Glutamatergic neuron (in vitro differentiated cells): ENCODE data around the gene EVI5. TPM values are rescaled to one million over a fixed set of nuclear protein-coding genes. Genes with fewer than 3 reads are reported as not detected.

Experiments
- DNase-seq: peaks from one replicate; pipeline ENCODE4 v3.0.0; 2022
- H3K27ac Mint-ChIP-seq: one replicate; pipeline ENCODE4 v1.8.0; 2020; ENCODE audit warnings: mild to moderate bottlenecking, mixed read lengths, inconsistent platforms; ENCODE audit not compliant: unreplicated experiment
- H3K27me3 Mint-ChIP-seq: one replicate; pipeline ENCODE4 v1.8.0; 2020; ENCODE audit warnings: mild to moderate bottlenecking, moderate library complexity, mixed read lengths, inconsistent platforms; ENCODE audit not compliant: unreplicated experiment
- H3K36me3 Mint-ChIP-seq: one replicate; pipeline ENCODE4 v1.8.0; 2020; ENCODE audit warnings: mild to moderate bottlenecking, mixed read lengths, inconsistent platforms; ENCODE audit not compliant: unreplicated experiment
- H3K4me1 Mint-ChIP-seq: one replicate; pipeline ENCODE4 v1.8.0; 2020; ENCODE audit warnings: mild to moderate bottlenecking, low read depth, mixed read lengths, inconsistent platforms; ENCODE audit not compliant: unreplicated experiment
- H3K4me3 Mint-ChIP-seq: one replicate; pipeline ENCODE4 v1.8.0; 2020; ENCODE audit warnings: mild to moderate bottlenecking, mixed read lengths, inconsistent platforms; ENCODE audit not compliant: unreplicated experiment
- H3K9me3 Mint-ChIP-seq: one replicate; pipeline ENCODE4 v1.8.0; 2020; ENCODE audit warnings: mild to moderate bottlenecking, moderate library complexity, mixed read lengths, inconsistent platforms; ENCODE audit not compliant: unreplicated experiment
- total RNA-seq: library from RNA; stranded (reverse); fragmentation: NEBNext Ultra II Directional; extraction: Animal tissue kit (Norgen Biotek cat#: 25700); gene quantifications from one replicate; pipeline ENCODE4 v1.2.1, GENCODE V29; 2021; ENCODE audit not compliant: unreplicated experiment
- TF ChIP-seq, protein P1 (sequence below): fragments of 200-600 bp; sonication (generic); IDR thresholded peaks from one replicate; pipeline ENCODE4 v1.5.0; 2021; ENCODE audit not compliant: partially characterized antibody, unreplicated experiment

The EVI5 gene
- total RNA-seq, 1 donor from 2014 or later, result 19.5 TPM

DNA sequence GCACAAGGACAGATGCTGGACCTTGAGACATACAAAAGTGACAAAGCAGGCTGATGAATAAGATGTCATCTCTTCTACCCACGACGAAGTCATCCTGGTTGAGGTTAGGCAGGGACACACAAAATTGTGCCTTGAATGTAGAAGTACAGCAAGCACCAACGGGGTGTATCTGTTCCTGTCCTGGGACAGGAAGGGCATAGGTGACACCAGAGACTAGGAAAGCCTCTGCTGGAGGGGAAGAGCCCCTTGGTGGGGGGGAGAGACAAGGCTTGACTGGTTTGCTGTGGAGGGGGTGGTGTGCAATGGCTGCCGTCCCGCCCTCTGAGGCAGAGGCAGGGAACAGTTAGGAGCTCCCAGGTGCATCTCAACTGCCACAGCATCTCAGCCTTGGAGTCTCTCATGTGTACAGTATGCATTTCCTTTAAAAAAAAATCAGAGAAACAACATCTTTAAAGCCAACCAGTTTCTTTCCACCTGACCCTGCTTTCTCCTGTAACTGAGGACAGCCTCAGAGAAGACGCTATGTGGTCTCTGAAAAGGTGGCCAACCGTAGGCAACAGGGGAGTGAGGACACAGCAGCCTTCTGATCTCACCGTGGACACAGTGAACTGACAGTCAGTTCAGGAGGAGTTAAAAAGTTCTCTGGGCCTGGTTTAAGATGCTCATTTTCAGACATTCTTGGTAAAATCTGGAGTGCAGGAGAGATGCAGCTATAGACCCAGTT, 280.5 kb downstream of the EVI5 start:
- Mint-ChIP-seq H3K4me1 (no peaks in the 10 kb centered on the region), H3K36me3 (no peaks in the 10 kb centered on the region), H3K27ac (no peak overlapping the region), H3K4me3 (no peak overlapping the region), H3K27me3 (no peaks in the 10 kb centered on the region), H3K9me3 (no peaks in the 10 kb centered on the region)
- TF ChIP-seq, protein P1, sequence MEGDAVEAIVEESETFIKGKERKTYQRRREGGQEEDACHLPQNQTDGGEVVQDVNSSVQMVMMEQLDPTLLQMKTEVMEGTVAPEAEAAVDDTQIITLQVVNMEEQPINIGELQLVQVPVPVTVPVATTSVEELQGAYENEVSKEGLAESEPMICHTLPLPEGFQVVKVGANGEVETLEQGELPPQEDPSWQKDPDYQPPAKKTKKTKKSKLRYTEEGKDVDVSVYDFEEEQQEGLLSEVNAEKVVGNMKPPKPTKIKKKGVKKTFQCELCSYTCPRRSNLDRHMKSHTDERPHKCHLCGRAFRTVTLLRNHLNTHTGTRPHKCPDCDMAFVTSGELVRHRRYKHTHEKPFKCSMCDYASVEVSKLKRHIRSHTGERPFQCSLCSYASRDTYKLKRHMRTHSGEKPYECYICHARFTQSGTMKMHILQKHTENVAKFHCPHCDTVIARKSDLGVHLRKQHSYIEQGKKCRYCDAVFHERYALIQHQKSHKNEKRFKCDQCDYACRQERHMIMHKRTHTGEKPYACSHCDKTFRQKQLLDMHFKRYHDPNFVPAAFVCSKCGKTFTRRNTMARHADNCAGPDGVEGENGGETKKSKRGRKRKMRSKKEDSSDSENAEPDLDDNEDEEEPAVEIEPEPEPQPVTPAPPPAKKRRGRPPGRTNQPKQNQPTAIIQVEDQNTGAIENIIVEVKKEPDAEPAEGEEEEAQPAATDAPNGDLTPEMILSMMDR, result no peak
- no peak for DNase-seq

DNA sequence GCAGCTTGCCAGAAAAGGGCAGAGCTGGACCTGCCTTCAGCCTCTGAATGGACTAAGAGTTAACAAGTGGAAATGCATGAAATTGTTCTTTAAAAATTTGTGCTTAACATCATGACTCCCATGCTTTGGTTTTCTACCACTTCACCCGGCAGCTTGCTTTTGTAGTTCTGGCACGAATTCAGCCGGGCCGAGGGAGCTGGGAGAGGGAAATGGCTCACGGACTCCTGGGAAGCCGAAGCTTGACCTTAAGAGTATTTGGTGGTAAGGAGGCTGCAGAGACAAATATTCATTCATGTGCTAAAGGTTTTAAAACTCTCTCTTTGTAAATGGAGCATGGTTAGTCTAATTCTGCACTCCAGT, 281.0 kb downstream of the EVI5 start:
- H3K27me3 Mint-ChIP-seq, result no peaks in the 10 kb centered on the region
- no peak overlapping the region for H3K27ac Mint-ChIP-seq

DNA sequence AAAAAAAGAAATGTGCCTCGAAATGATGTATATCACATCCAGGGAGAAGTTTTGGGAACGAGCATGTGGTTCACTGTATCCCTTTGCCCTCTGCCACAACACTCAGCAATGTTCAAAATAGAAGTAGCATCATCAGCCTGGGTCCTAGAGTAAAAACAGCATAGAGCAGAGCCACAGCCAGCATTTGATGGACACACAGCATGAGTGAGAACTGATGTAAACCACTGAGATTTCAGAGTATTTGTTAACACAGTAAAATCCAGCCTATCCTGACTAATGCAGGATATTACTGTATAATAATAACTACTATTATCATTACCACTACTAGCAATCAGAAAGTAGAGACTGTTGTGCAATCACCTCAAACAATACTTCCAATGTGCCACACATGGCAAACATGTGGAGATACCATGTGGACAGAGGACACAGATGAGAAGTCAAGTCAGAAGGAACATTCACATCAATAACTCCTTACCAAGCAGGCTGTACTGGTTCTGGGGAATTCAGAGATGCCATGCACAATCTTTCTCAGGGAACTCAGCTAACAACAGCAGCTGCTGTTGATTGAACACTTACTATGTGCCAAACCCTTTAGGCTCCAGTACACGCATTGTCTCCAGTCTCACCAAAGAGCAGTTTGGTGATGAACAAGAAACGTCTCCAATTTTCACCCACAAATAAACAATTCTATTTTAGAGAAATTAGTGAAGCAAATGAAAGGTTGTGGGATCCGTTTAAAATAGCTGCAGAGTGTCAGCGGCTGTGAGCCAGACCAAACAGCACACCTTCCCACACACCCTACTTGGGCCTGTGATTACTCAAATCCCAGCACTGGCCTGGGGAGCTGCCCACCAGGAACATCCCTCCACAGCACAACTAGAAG, 281.6 kb downstream of the EVI5 start:
- no peak for DNase-seq
- Mint-ChIP-seq H3K27me3 (no peaks in the 10 kb centered on the region), H3K27ac (no peak overlapping the region), H3K9me3 (no peaks in the 10 kb centered on the region), H3K36me3 (no peaks in the 10 kb centered on the region), H3K4me3 (no peak overlapping the region), H3K4me1 (no peaks in the 10 kb centered on the region)
- TF ChIP-seq, protein P1, result no peak

More for the DNA sequence above, 281.0 kb downstream of the EVI5 start:
- no peak for DNase-seq
- H3K4me3 Mint-ChIP-seq, result no peak overlapping the region
- TF ChIP-seq, protein P1, result no peak
- H3K9me3 Mint-ChIP-seq, result no peaks in the 10 kb centered on the region
- no peaks in the 10 kb centered on the region for H3K4me1 Mint-ChIP-seq
- H3K36me3 Mint-ChIP-seq, result no peaks in the 10 kb centered on the region

DNA sequence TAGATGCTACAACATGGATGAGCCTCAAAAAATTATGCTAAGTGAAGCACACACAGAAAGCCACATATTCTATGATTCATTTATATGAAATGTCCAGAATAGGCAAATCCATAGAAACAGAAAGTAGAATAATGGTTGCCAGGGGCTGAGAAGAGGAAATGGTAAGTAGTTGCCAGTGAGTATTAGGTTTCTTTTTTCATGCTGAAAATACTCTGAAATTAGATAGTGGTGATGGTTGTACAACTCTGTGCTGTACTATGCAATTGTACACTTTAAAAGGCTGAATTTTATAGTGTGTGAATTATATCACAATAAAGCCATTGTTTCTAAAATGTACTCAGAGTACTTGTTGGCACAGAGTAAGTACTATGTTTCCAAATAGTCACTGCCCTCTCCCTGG, 282.7 kb downstream of the EVI5 start:
- no peaks in the 10 kb centered on the region for H3K4me1 Mint-ChIP-seq
- TF ChIP-seq, protein P1, result no peak
- no peaks in the 10 kb centered on the region for H3K27me3 Mint-ChIP-seq
- no peak for DNase-seq
- H3K36me3 Mint-ChIP-seq, result no peaks in the 10 kb centered on the region
- H3K9me3 Mint-ChIP-seq, result no peaks in the 10 kb centered on the region
- H3K27ac Mint-ChIP-seq, result no peak overlapping the region
- H3K4me3 Mint-ChIP-seq, result no peak overlapping the region

DNA sequence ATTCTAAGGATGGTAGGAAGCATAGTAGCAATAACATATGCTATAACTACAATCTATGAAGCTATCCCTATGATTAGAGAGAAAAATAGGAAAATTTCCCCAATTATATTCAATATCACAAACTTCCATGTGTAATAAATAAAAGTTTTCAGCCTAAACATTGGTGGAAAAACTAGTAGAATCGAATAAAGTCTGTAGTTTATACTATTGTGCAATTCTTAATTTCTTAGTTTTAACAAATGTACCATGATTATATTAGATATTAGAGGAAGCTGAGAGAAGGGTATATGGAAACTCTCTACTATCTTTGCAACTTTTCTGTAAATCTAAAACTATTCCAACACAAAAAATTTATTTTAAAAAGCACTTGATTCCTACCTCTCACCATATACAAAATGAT, 284.4 kb downstream of the EVI5 start:
- TF ChIP-seq, protein P1, result no peak
- H3K36me3 Mint-ChIP-seq, result no peaks in the 10 kb centered on the region
- H3K27me3 Mint-ChIP-seq, result no peaks in the 10 kb centered on the region
- H3K27ac Mint-ChIP-seq, result no peak overlapping the region
- no peaks in the 10 kb centered on the region for H3K9me3 Mint-ChIP-seq
- H3K4me3 Mint-ChIP-seq, result no peak overlapping the region
- no peaks in the 10 kb centered on the region for H3K4me1 Mint-ChIP-seq
- DNase-seq, result no peak
